NCI-H128 (cell line): ENCODE measurements around the gene NXN.
"Not testable (repeated sequence)": the region's sequence is repeated elsewhere in the genome, so short reads cannot be mapped to it uniquely, and the experiment has no call there.

Experiments used
- DNase-seq: peaks from one replicate; lab custom pipeline; 2025; ENCODE audit not compliant: unreplicated experiment; lab: John Stamatoyannopoulos, UW

Gene NXN

GRCh38 chr17:802901-803881 is 176.4 kb downstream of the NXN start:
- DNase-seq = no peak

- no peak for DNase-seq
These were observed 177.1 kb downstream of the NXN start for GRCh38 chr17:802481-802880.

- no peak for DNase-seq
These were observed 177.9 kb downstream of the NXN start for GRCh38 chr17:801660-802059.

GRCh38 chr17:800446-801242 is 178.9 kb downstream of the NXN start:
- no peak for DNase-seq

GRCh38 chr17:799261-799660 is 180.3 kb downstream of the NXN start:
- no peak for DNase-seq

- DNase-seq = no peak
These were observed 181.3 kb downstream of the NXN start for GRCh38 chr17:798246-798645.

- no peak for DNase-seq
These were observed 182.2 kb downstream of the NXN start for GRCh38 chr17:797236-797840.

- DNase-seq = no peak
These were observed 183.0 kb downstream of the NXN start for GRCh38 chr17:796609-797008.

GRCh38 chr17:795721-796120 is 183.9 kb downstream of the NXN start:
- no peak for DNase-seq

- no peak for DNase-seq
These were observed 184.3 kb downstream of the NXN start for GRCh38 chr17:795276-795675.

- DNase-seq = no peak
These were observed 184.7 kb downstream of the NXN start for GRCh38 chr17:794876-795275.

- no peak for DNase-seq
These were observed 187.3 kb downstream of the NXN start for GRCh38 chr17:792277-792676.

- DNase-seq = no peak
These were observed 187.7 kb downstream of the NXN start for GRCh38 chr17:791829-792228.

GRCh38 chr17:790874-791247 is 188.7 kb downstream of the NXN start:
- not testable (repeated sequence) for DNase-seq

GRCh38 chr17:789931-790873 is 189.4 kb downstream of the NXN start:
- not testable (repeated sequence) for DNase-seq

GRCh38 chr17:789160-789840 is 190.3 kb downstream of the NXN start:
- no peak for DNase-seq

- no peak for DNase-seq
These were observed 191.0 kb downstream of the NXN start for GRCh38 chr17:788551-788950.

- DNase-seq = no peak
These were observed 191.8 kb downstream of the NXN start for GRCh38 chr17:787641-788221.

GRCh38 chr17:785901-786300 is 193.7 kb downstream of the NXN start:
- not testable (repeated sequence) for DNase-seq

GRCh38 chr17:784143-784542 is 195.4 kb downstream of the NXN start:
- DNase-seq = no peak
